OCI-LY1 (cell line): ENCODE measurements around the gene KLF1.

Source experiments
- CTCF ChIP-seq: fragments of 200-600 bp; sonication (generic), shearing (Covaris generic); IDR thresholded peaks from 2 replicates; pipeline ENCODE4 v1.5.1; 2017; ENCODE audit warnings: mild to moderate bottlenecking, antibody characterized with exemption, low read length, moderate library complexity, mixed read lengths
- EZH2 ChIP-seq: fragments of 200-600 bp; sonication (generic), shearing (Covaris generic); IDR thresholded peaks from 2 replicates; pipeline ENCODE4 v1.8.0; 2017; ENCODE audit warnings: borderline replicate concordance, mixed run types, mild to moderate bottlenecking, antibody characterized with exemption, low read length, moderate library complexity, mixed read lengths

DNA sequence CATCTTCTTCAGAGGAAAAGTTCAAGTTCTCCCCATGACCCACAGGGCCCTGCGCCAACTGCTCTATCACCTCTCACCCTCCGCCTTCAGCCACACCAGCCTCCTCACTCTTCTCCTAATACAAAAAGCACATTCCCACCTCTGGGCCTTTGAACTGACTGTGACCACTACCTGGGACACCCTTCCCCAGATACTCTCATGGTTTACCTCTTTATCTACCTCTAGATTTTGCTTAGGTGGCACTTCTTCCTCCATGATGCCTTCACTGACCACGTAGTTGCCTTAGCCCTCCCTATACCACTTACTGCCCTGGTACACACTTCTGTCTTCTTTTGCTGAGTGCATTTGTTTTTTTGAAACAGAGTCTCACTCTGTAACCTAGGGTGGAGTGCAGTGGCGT lies 36.0 kb upstream of the KLF1 start:
- no peak for TF ChIP-seq CTCF
- TF ChIP-seq EZH2 = no peak
